MM.1S (cell line): ENCODE data around the gene ABCB9.

Experiments
- CTCF ChIP-seq: fragments of 300-600 bp; sonication (generic); IDR thresholded peaks from 2 replicates; pipeline ENCODE4 v1.5.1; 2016; ENCODE audit warnings: antibody characterized with exemption, low read length, mixed read lengths
- EZH2 ChIP-seq: fragments of 300-600 bp; sonication (generic); optimal IDR thresholded peaks from 2 replicates; pipeline ENCODE3; 2017; ENCODE audit warnings: low read depth, mild to moderate bottlenecking, antibody characterized with exemption, low read length, mixed read lengths

- TF ChIP-seq CTCF (no peak), EZH2 (no peak)
Measured at GRCh38 chr12:122981036-122981471, 14.8 kb upstream of the ABCB9 start.
